Neural progenitor cell (in vitro differentiated cells): ENCODE measurements around the gene RBM43. TPM values are rescaled to one million over a fixed set of nuclear protein-coding genes. Genes with fewer than 3 reads are reported as not detected.

Experiments used
- DNase-seq: peaks from one replicate; pipeline ENCODE4 v3.0.0-alpha.2; 2016; ENCODE audit warnings: low spot score
- H2AFZ ChIP-seq: fragments of 200-600 bp; sonication (generic); replicated peaks from 2 replicates; pipeline ENCODE4 v1.6.1; 2016; ENCODE audit warnings: antibody characterized with exemption
- H3F3A ChIP-seq: fragments of 200-600 bp; sonication (generic); 2 replicates; pipeline ENCODE4 v1.6.1; 2016; ENCODE audit warnings: antibody characterized with exemption, low read depth
- H3K27ac ChIP-seq: fragments of 200-600 bp; sonication (generic); 2 replicates; pipeline ENCODE4 v1.5.1; 2016; ENCODE audit warnings: mild to moderate bottlenecking
- H3K27me3 ChIP-seq: fragments of 200-600 bp; sonication (generic); 2 replicates; pipeline ENCODE4 v1.6.1; 2016; ENCODE audit warnings: mild to moderate bottlenecking, moderate library complexity
- H3K36me3 ChIP-seq: fragments of 200-600 bp; sonication (generic); 2 replicates; pipeline ENCODE4 v1.5.1; 2016
- H3K4me1 ChIP-seq: fragments of 200-600 bp; sonication (generic); 2 replicates; pipeline ENCODE4 v1.6.1; 2016; ENCODE audit warnings: mixed run types
- H3K4me2 ChIP-seq: fragments of 200-600 bp; sonication (generic); 2 replicates; pipeline ENCODE4 v1.6.1; 2016
- H3K4me3 ChIP-seq: fragments of 200-600 bp; sonication (generic); 2 replicates; pipeline ENCODE4 v1.5.1; 2016
- H3K79me2 ChIP-seq: fragments of 200-600 bp; sonication (generic); 2 replicates; pipeline ENCODE4 v1.6.1; 2016; ENCODE audit warnings: low read depth
- H3K9ac ChIP-seq: fragments of 200-600 bp; sonication (generic); 2 replicates; pipeline ENCODE4 v1.6.1; 2016
- H3K9me3 ChIP-seq: fragments of 200-600 bp; sonication (generic); 2 replicates; pipeline ENCODE4 v1.5.1; 2016; ENCODE audit warnings: low read depth
- H4K20me1 ChIP-seq: fragments of 200-600 bp; sonication (generic); 2 replicates; pipeline ENCODE4 v1.6.1; 2016; ENCODE audit warnings: low read depth
- H3K27ac Mint-ChIP-seq: 3 replicates; pipeline ENCODE4 v1.8.0; 2021; ENCODE audit warnings: mixed read lengths
- H3K27me3 Mint-ChIP-seq: 2 replicates; pipeline ENCODE4 v1.8.0; 2022; ENCODE audit warnings: low read depth, mild to moderate bottlenecking, inconsistent platforms, moderate library complexity, mixed read lengths; ENCODE audit not compliant: insufficient read depth
- H3K36me3 Mint-ChIP-seq: 3 replicates; pipeline ENCODE4 v1.8.0; 2021; ENCODE audit warnings: mixed read lengths
- H3K4me1 Mint-ChIP-seq: 3 replicates; pipeline ENCODE4 v1.8.0; 2021; ENCODE audit warnings: mixed read lengths
- H3K4me3 Mint-ChIP-seq: 3 replicates; pipeline ENCODE4 v1.8.0; 2021; ENCODE audit warnings: mild to moderate bottlenecking, moderate library complexity, mixed read lengths
- H3K9me3 Mint-ChIP-seq: 3 replicates; pipeline ENCODE4 v1.8.0; 2020; ENCODE audit warnings: mixed read lengths
- CTCF ChIP-seq: fragments of 200-600 bp; sonication (generic); IDR thresholded peaks from 2 replicates; pipeline ENCODE4 v1.5.1; 2017; ENCODE audit warnings: antibody characterized with exemption, mild to moderate bottlenecking
- EZH2 ChIP-seq: fragments of 200-600 bp; sonication (generic); IDR thresholded peaks from 2 replicates; pipeline ENCODE4 v1.6.1; 2017; ENCODE audit warnings: antibody characterized with exemption, mild to moderate bottlenecking, moderate library complexity
- EZH2phosphoT487 ChIP-seq: fragments of 200-600 bp; sonication (generic); IDR thresholded peaks from 2 replicates; pipeline ENCODE4 v1.6.1; 2017; ENCODE audit warnings: antibody characterized with exemption
- total RNA-seq: library from RNA; depleted of rRNA; stranded (reverse); fragments of >200 nt; gene quantifications from 2 replicates; pipeline ENCODE4 v1.2.3, GENCODE V29; 2015; ENCODE audit warnings: low replicate concordance

The RBM43 gene
- total RNA-seq, 1 donor from 2014 or later = 1.1 TPM

GRCh38 chr2:151302879-151303278 lies 41.2 kb upstream of the RBM43 start:
- H3K4me3 Mint-ChIP-seq = no peak overlapping the region
- H4K20me1 ChIP-seq = no peaks in the 10 kb centered on the region
- no peaks in the 10 kb centered on the region for H3K9me3 Mint-ChIP-seq
- no peak overlapping the region for H3K9ac ChIP-seq
- TF ChIP-seq CTCF = no peak
- TF ChIP-seq EZH2 = no peak
- TF ChIP-seq EZH2phosphoT487 = no peak
- no peak overlapping the region for H3K27ac Mint-ChIP-seq
- DNase-seq = no peak
- H3K4me1 Mint-ChIP-seq = no peaks in the 10 kb centered on the region
- H3K36me3 Mint-ChIP-seq = no peaks in the 10 kb centered on the region
- H3K36me3 ChIP-seq = no peaks in the 10 kb centered on the region
- H3F3A ChIP-seq = no peaks in the 10 kb centered on the region
- no peak overlapping the region for H3K4me3 ChIP-seq
- peaks cover 2% of the 10 kb centered on the region for H3K27me3 Mint-ChIP-seq
- no peak overlapping the region for H2AFZ ChIP-seq
- H3K4me2 ChIP-seq = no peak overlapping the region
- no peaks in the 10 kb centered on the region for H3K79me2 ChIP-seq
- no peaks in the 10 kb centered on the region for H3K27me3 ChIP-seq
- H3K27ac ChIP-seq = no peak overlapping the region
- H3K4me1 ChIP-seq = no peaks in the 10 kb centered on the region
- no peaks in the 10 kb centered on the region for H3K9me3 ChIP-seq

- H3K9me3 Mint-ChIP-seq = peaks cover 2% of the 10 kb centered on the region
- no peaks in the 10 kb centered on the region for H3K36me3 Mint-ChIP-seq
- no peak for DNase-seq
- Histone ChIP-seq H3K27ac (no peak overlapping the region), H3K9ac (no peak overlapping the region), H3K79me2 (no peaks in the 10 kb centered on the region), H4K20me1 (no peaks in the 10 kb centered on the region), H3K9me3 (no peaks in the 10 kb centered on the region), H3K4me2 (no peak overlapping the region), H2AFZ (no peak overlapping the region), H3K4me1 (no peaks in the 10 kb centered on the region), H3K36me3 (no peaks in the 10 kb centered on the region), H3K27me3 (no peaks in the 10 kb centered on the region), H3F3A (no peaks in the 10 kb centered on the region), H3K4me3 (no peak overlapping the region)
- TF ChIP-seq EZH2 (no peak), EZH2phosphoT487 (no peak), CTCF (no peak)
- no peaks in the 10 kb centered on the region for H3K4me1 Mint-ChIP-seq
- no peak overlapping the region for H3K27ac Mint-ChIP-seq
- peaks cover under 1% of the 10 kb centered on the region for H3K27me3 Mint-ChIP-seq
- H3K4me3 Mint-ChIP-seq = no peak overlapping the region
Measured at GRCh38 chr2:151302404-151302803, 40.7 kb upstream of the RBM43 start.

GRCh38 chr2:151299920-151300539 lies 38.4 kb upstream of the RBM43 start:
- H3K4me2 ChIP-seq = no peak overlapping the region
- H3K27ac ChIP-seq = no peak overlapping the region
- H3F3A ChIP-seq = no peaks in the 10 kb centered on the region
- Mint-ChIP-seq H3K9me3 (peaks cover 5% of the 10 kb centered on the region), H3K27ac (no peak overlapping the region), H3K4me1 (no peaks in the 10 kb centered on the region), H3K27me3 (peaks cover 4% of the 10 kb centered on the region), H3K4me3 (no peak overlapping the region), H3K36me3 (no peaks in the 10 kb centered on the region)
- TF ChIP-seq EZH2phosphoT487 = no peak
- no peak for TF ChIP-seq EZH2
- no peak for TF ChIP-seq CTCF
- no peak overlapping the region for H3K9ac ChIP-seq
- H3K36me3 ChIP-seq = no peaks in the 10 kb centered on the region
- H4K20me1 ChIP-seq = no peaks in the 10 kb centered on the region
- H3K4me3 ChIP-seq = no peak overlapping the region
- no peaks in the 10 kb centered on the region for H3K9me3 ChIP-seq
- no peak for DNase-seq
- no peaks in the 10 kb centered on the region for H3K27me3 ChIP-seq
- no peaks in the 10 kb centered on the region for H3K4me1 ChIP-seq
- H2AFZ ChIP-seq = no peak overlapping the region
- no peaks in the 10 kb centered on the region for H3K79me2 ChIP-seq
